IMR-90 (cell line): ENCODE results near the gene URB2. TPM values are rescaled to one million over a fixed set of nuclear protein-coding genes. Genes with fewer than 3 reads are reported as not detected.
"Not testable (repeated sequence)": the region's sequence is repeated elsewhere in the genome, so short reads cannot be mapped to it uniquely, and the experiment has no call there.

Experiments
- ATAC-seq: fragments of 200-7000 bp; cut with Tn5 transposase; 2 replicates; pipeline ENCODE4 v1.9.1; 2020; ENCODE audit warnings: low read depth, mild to moderate bottlenecking, moderate library complexity
- BruUV-seq: library from RNA; stranded (reverse); fragments of 400-500 nt; replicated peaks from 2 replicates; lab custom pipeline; 2021; lab: Mats Ljungman, UMichigan
- CTCF ChIA-PET: fragments of 300-600 bp; formaldehyde crosslinking; extraction: SDS; loops from one replicate; lab custom pipeline; 2021; ENCODE audit warnings: antibody characterized with exemption; lab: Yijun Ruan, JAX
- POLR2A ChIA-PET: fragments of 300-600 bp; sonication (Branson Sonifier 250); formaldehyde crosslinking; loops from one replicate; lab custom pipeline; 2022; ENCODE audit warnings: antibody characterized with exemption; ENCODE audit not compliant: unreplicated experiment; lab: Charles Lee
- DNase-seq: peaks from one replicate; pipeline ENCODE4 v3.0.0; 2013
- H2AFZ ChIP-seq: replicated peaks from 2 replicates; pipeline ENCODE3; 2013; ENCODE audit warnings: low read length, mild to moderate bottlenecking; ENCODE audit not compliant: poor library complexity
- H2AK5ac ChIP-seq: 2 replicates; pipeline ENCODE4 v1.6.1; 2013; ENCODE audit warnings: low read depth, low read length, inconsistent platforms
- H2AK9ac ChIP-seq: replicated peaks from 2 replicates; pipeline ENCODE3; 2013; ENCODE audit warnings: mild to moderate bottlenecking, low read depth, low read length, moderate library complexity; ENCODE audit not compliant: poor library complexity
- H2BK120ac ChIP-seq: 2 replicates; pipeline ENCODE4 v1.6.1; 2013; ENCODE audit warnings: low read depth, low read length, inconsistent platforms
- H2BK15ac ChIP-seq: 3 replicates; pipeline ENCODE4 v1.6.1; 2013; ENCODE audit warnings: low read depth, low read length, inconsistent platforms
- H2BK20ac ChIP-seq: 2 replicates; pipeline ENCODE4 v1.6.1; 2013; ENCODE audit warnings: low read depth, mild to moderate bottlenecking, inconsistent platforms, low read length, moderate library complexity
- H2BK5ac ChIP-seq: 2 replicates; pipeline ENCODE4 v1.6.1; 2013; ENCODE audit warnings: mild to moderate bottlenecking, low read depth, low read length, inconsistent platforms; ENCODE audit not compliant: poor library complexity, severe bottlenecking
- H3K14ac ChIP-seq: replicated peaks from 2 replicates; pipeline ENCODE4 v1.6.1; 2013; ENCODE audit warnings: low read depth, low read length, inconsistent platforms
- H3K18ac ChIP-seq: 2 replicates; pipeline ENCODE4 v1.6.1; 2013; ENCODE audit warnings: low read depth, low read length, control low read depth
- H3K23ac ChIP-seq: 2 replicates; pipeline ENCODE4 v1.6.1; 2013; ENCODE audit warnings: low read depth, low read length, inconsistent platforms
- H3K27ac ChIP-seq: 2 replicates; pipeline ENCODE4 v1.5.1; 2013; ENCODE audit warnings: mild to moderate bottlenecking, control low read depth, low read length; ENCODE audit not compliant: insufficient read depth
- H3K27me3 ChIP-seq: 2 replicates; pipeline ENCODE4 v1.6.1; 2013; ENCODE audit warnings: low read length; ENCODE audit not compliant: control insufficient read depth, insufficient read depth
- H3K36me3 ChIP-seq: 2 replicates; pipeline ENCODE4 v1.6.1; 2013; ENCODE audit warnings: low read length, mixed read lengths; ENCODE audit not compliant: control insufficient read depth, insufficient read depth
- H3K4ac ChIP-seq: 2 replicates; pipeline ENCODE4 v1.6.1; 2013; ENCODE audit warnings: low read depth, low read length, inconsistent platforms
- H3K4me1 ChIP-seq: 2 replicates; pipeline ENCODE4 v1.6.1; 2013; ENCODE audit warnings: low read length, mixed read lengths; ENCODE audit not compliant: control insufficient read depth, insufficient read depth
- H3K4me2 ChIP-seq: 2 replicates; pipeline ENCODE4 v1.6.1; 2013; ENCODE audit warnings: low read depth, mild to moderate bottlenecking, control low read depth, low read length, moderate library complexity
- H3K4me3 ChIP-seq: 2 replicates; pipeline ENCODE4 v1.5.1; 2013; ENCODE audit warnings: low read depth, mild to moderate bottlenecking, control low read depth, low read length, moderate library complexity; ENCODE audit not compliant: insufficient read depth
- H3K56ac ChIP-seq: 2 replicates; pipeline ENCODE4 v1.6.1; 2013; ENCODE audit warnings: low read length, inconsistent platforms; ENCODE audit not compliant: insufficient read depth; ENCODE audit errors: extremely low read depth
- H3K79me1 ChIP-seq, 2 experiments: 2 replicates each; pipeline ENCODE4 v1.6.1; 2013; ENCODE audit warnings: low read length in 2 of 2, inconsistent platforms in 1 of 2, low read depth in 1 of 2
- H3K9ac ChIP-seq: 2 replicates; pipeline ENCODE4 v1.6.1; 2013; ENCODE audit warnings: low read depth, low read length, control low read depth
- H3K9me1 ChIP-seq: 2 replicates; pipeline ENCODE4 v1.6.1; 2013; ENCODE audit warnings: low read length, inconsistent platforms; ENCODE audit not compliant: insufficient read depth
- H3K9me3 ChIP-seq: 2 replicates; pipeline ENCODE4 v1.6.1; 2013; ENCODE audit warnings: low read length; ENCODE audit not compliant: control insufficient read depth, insufficient read depth
- H4K20me1 ChIP-seq: 2 replicates; pipeline ENCODE4 v1.6.1; 2013; ENCODE audit warnings: low read length, inconsistent platforms; ENCODE audit not compliant: insufficient read depth
- H4K5ac ChIP-seq: 2 replicates; pipeline ENCODE4 v1.6.1; 2013; ENCODE audit warnings: mild to moderate bottlenecking, low read depth, low read length, control low read depth
- H4K8ac ChIP-seq, 2 experiments: 2 replicates each; pipeline ENCODE4 v1.6.1; 2013; ENCODE audit warnings: low read depth in 2 of 2, low read length in 2 of 2, control low read depth in 1 of 2, inconsistent platforms in 1 of 2
- H4K91ac ChIP-seq: 2 replicates; pipeline ENCODE4 v1.6.1; 2013; ENCODE audit warnings: low read depth, low read length, inconsistent platforms; ENCODE audit not compliant: insufficient read depth
- WGBS, 2 experiments: methylation state at CpG; one replicate each; pipeline versions ENCODE4 v1.1.5 to v1.1.7; 2013; ENCODE audit warnings: missing lambda C conversion rate in 2 of 2; ENCODE audit not compliant: insufficient read length in 1 of 2; ENCODE audit errors: extremely low coverage in 2 of 2; 5-methylcytosine and 5-hydroxymethylcytosine counted together
- dilution Hi-C: fragments of 300-500 bp; cut with HindIII; formaldehyde crosslinking; loops from one replicate; pipeline ENCODE4 v1.14.3; 2018; ENCODE audit warnings: low sequenced_read_pairs; ENCODE audit not compliant: unreplicated experiment
- in situ Hi-C: fragments of 300-500 bp; cut with MboI; formaldehyde crosslinking; loops from 3 replicates; pipeline ENCODE4 v1.14.3; 2019; ENCODE audit warnings: low sequenced_read_pairs, inconsistent platforms, mixed read lengths
- intact Hi-C: fragments of 100-400 bp; cut with micrococcal nuclease; formaldehyde crosslinking; loops from 2 replicates; pipeline ENCODE4 v1.10.0; 2022
- polyA plus RNA-seq, 3 experiments: library from polyadenylated mRNA; depleted of rRNA; stranded (reverse); fragments of >200 nt; gene quantifications; 2 replicates each; pipeline ENCODE4 v1.2.3, GENCODE V29; 2012; ENCODE audit warnings: low replicate concordance in 1 of 3
- total RNA-seq: library from RNA; depleted of rRNA; stranded (reverse); fragments of >200 nt; gene quantifications from 2 replicates; pipeline ENCODE4 v1.2.3, GENCODE V29; 2012

URB2 gene
- total and polyA plus RNA-seq, 2 of the 4 experiments (the other 2 are of a cell fraction) = 5.9 to 15.4 TPM

DNA sequence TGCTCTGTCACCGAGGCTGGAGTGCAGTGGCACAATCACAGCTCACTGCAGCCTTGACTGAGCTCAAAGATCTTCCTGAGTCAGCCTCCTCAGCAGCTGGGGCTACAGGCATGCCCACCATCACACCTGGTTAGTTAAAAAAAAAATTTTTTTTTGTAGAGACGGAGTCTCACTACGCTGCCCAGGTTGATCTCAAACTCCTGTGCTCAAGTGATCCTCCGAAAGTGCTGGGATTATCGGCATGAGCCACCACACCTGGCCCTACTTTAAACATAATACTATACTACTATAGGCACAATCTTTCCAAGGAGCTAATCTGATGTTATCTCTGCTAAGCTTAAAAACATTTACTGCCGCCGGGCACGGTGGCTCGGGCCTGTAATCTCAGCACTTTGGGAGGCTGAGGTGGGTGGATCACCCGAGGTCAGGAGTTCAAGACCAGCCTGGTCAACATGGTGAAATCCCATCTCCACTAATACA is 3.4 kb upstream of the URB2 start:
- H4K5ac ChIP-seq, ATAC-seq, H3K14ac ChIP-seq, H2BK120ac ChIP-seq, H2AK5ac ChIP-seq, H3K23ac ChIP-seq, BruUV-seq, H3K4me1 ChIP-seq, CTCF ChIA-PET, H3K36me3 ChIP-seq, H2BK20ac ChIP-seq, H4K91ac ChIP-seq, H3K4me3 ChIP-seq, H3K9me3 ChIP-seq, H3K9ac ChIP-seq, H4K8ac ChIP-seq, DNase-seq, in situ Hi-C loops, H3K27ac ChIP-seq, H2AFZ ChIP-seq, H3K4ac ChIP-seq, H3K56ac ChIP-seq, intact Hi-C loops, POLR2A ChIA-PET, dilution Hi-C loops, H2BK5ac ChIP-seq, H3K4me2 ChIP-seq, H3K18ac ChIP-seq, H3K27me3 ChIP-seq, H2AK9ac ChIP-seq, H2BK15ac ChIP-seq: not testable (repeated sequence)
- H4K20me1 ChIP-seq = peaks cover 60% of the 10 kb centered on the region
- H3K9me1 ChIP-seq = peaks cover 12% of the 10 kb centered on the region
- H3K79me1 ChIP-seq = peaks cover 21 to 60% of the 10 kb centered on the region in 2 experiments
- WGBS, 2 experiments = 100% methylated on average over 3 of the region's 10 CpGs; no CpG with 5 or more reads in 1 of the 2 experiments
